SU-DHL-6 (cell line): Measurements from ENCODE around the gene SENP3.
A peak's percentile ranks its signal among the peaks of the same experiment; 100 is the strongest.

Experiments
- H2AFZ ChIP-seq: fragments of 200-600 bp; sonication (generic); 2 replicates; pipeline ENCODE4 v1.6.1; 2014; ENCODE audit warnings: low read depth, mild to moderate bottlenecking, moderate library complexity, mixed read lengths, antibody characterized with exemption, low read length; ENCODE audit not compliant: severe bottlenecking
- H3F3A ChIP-seq: fragments of 200-600 bp; shearing (Covaris generic); 2 replicates; pipeline ENCODE4 v1.6.0; 2016; ENCODE audit warnings: antibody characterized with exemption, mild to moderate bottlenecking; ENCODE audit not compliant: insufficient read depth
- H3K27ac ChIP-seq: fragments of 200-600 bp; sonication (generic); 2 replicates; pipeline ENCODE4 v1.5.1; 2016; ENCODE audit warnings: low read depth, mild to moderate bottlenecking, low read length, moderate library complexity, mixed read lengths
- H3K27me3 ChIP-seq: fragments of 200-600 bp; sonication (generic), shearing (Covaris generic); 2 replicates; pipeline ENCODE4 v1.6.0; 2014; ENCODE audit warnings: mild to moderate bottlenecking, low read length
- H3K36me3 ChIP-seq: fragments of 200-600 bp; sonication (generic); 2 replicates; pipeline ENCODE4 v1.6.1; 2014; ENCODE audit warnings: mild to moderate bottlenecking, low read length, mixed read lengths
- H3K4me2 ChIP-seq: fragments of 300-600, 200-600 bp; shearing (Covaris generic), sonication (generic); 2 replicates; pipeline ENCODE4 v1.6.0; 2014; ENCODE audit warnings: low read length, low read depth, mild to moderate bottlenecking; ENCODE audit not compliant: poor library complexity, severe bottlenecking
- H3K4me3 ChIP-seq: fragments of 200-600 bp; sonication (generic); 2 replicates; pipeline ENCODE4 v1.5.1; 2014; ENCODE audit warnings: antibody characterized with exemption, low read length, mild to moderate bottlenecking, mixed read lengths; ENCODE audit not compliant: insufficient read depth, poor library complexity, severe bottlenecking
- H3K79me2 ChIP-seq: fragments of 200-600 bp; sonication (generic); 2 replicates; pipeline ENCODE4 v1.6.1; 2014; ENCODE audit warnings: mild to moderate bottlenecking, low read length, moderate library complexity; ENCODE audit not compliant: insufficient read depth
- H3K9ac ChIP-seq: fragments of 200-600 bp; sonication (generic); 2 replicates; pipeline ENCODE4 v1.7.0; 2014; ENCODE audit warnings: mild to moderate bottlenecking, low read length
- H3K9me2 ChIP-seq: fragments of 200-600 bp; sonication (generic); replicated peaks from 2 replicates; pipeline ENCODE4 v1.6.1; 2014; ENCODE audit warnings: low read length; ENCODE audit not compliant: insufficient read depth
- H3K9me3 ChIP-seq: fragments of 200-600 bp; sonication (generic); 2 replicates; pipeline ENCODE4 v1.6.1; 2014; ENCODE audit warnings: low read length, mixed read lengths; ENCODE audit not compliant: insufficient read depth
- H4K20me1 ChIP-seq: fragments of 200-600 bp; sonication (generic); 2 replicates; pipeline ENCODE4 v1.6.1; 2014; ENCODE audit warnings: low read depth, mild to moderate bottlenecking, antibody characterized with exemption, low read length, moderate library complexity, mixed read lengths
- CTCF ChIP-seq: fragments of 200-600 bp; sonication (generic); IDR thresholded peaks from one replicate; pipeline ENCODE4 v1.5.1; 2017; ENCODE audit warnings: antibody characterized with exemption, mild to moderate bottlenecking, low read length, moderate library complexity; ENCODE audit not compliant: insufficient read depth, poor library complexity, severe bottlenecking
- EZH2phosphoT487 ChIP-seq: fragments of 200-600 bp; sonication (generic), shearing (Covaris generic); conservative IDR thresholded peaks from 2 replicates; pipeline ENCODE4 v1.6.1; 2018; ENCODE audit warnings: mild to moderate bottlenecking, antibody characterized with exemption, low read length, moderate library complexity, mixed read lengths

SENP3 gene

GRCh38 chr17:7588553-7589203, 27.0 kb downstream of the SENP3 start:
- H3K9ac ChIP-seq, result no peak overlapping the region

GRCh38 chr17:7589204-7589868, 27.6 kb downstream of the SENP3 start:
- Histone ChIP-seq H3K4me3 (no peak overlapping the region), H2AFZ (no peak overlapping the region), H4K20me1 (no peaks in the 10 kb centered on the region), H3K4me2 (no peak overlapping the region), H3K27ac (no peak overlapping the region), H3F3A (no peaks in the 10 kb centered on the region), H3K36me3 (0 out of 2 replicates have a peak, but pooled peaks cover 1% of the 10 kb centered on the region), H3K79me2 (peaks cover 18% of the 10 kb centered on the region), H3K27me3 (no peaks in the 10 kb centered on the region), H3K9ac (no peak overlapping the region), H3K9me2 (no peaks in the 10 kb centered on the region), H3K9me3 (no peaks in the 10 kb centered on the region)
- TF ChIP-seq CTCF (peak; percentile 58), EZH2phosphoT487 (no peak)

More at GRCh38 chr17:7588553-7589203, 27.0 kb downstream of the SENP3 start:
- Histone ChIP-seq H3K4me3 (no peak overlapping the region), H3K36me3 (no peaks in the 10 kb centered on the region), H3K4me2 (no peak overlapping the region), H3K9me2 (no peaks in the 10 kb centered on the region), H3K9me3 (no peaks in the 10 kb centered on the region), H3K79me2 (peaks cover 20% of the 10 kb centered on the region), H3K27me3 (no peaks in the 10 kb centered on the region), H3K27ac (no peak overlapping the region), H4K20me1 (no peaks in the 10 kb centered on the region), H2AFZ (no peak overlapping the region), H3F3A (no peaks in the 10 kb centered on the region)
- no peak for TF ChIP-seq CTCF
- no peak for TF ChIP-seq EZH2phosphoT487

DNA sequence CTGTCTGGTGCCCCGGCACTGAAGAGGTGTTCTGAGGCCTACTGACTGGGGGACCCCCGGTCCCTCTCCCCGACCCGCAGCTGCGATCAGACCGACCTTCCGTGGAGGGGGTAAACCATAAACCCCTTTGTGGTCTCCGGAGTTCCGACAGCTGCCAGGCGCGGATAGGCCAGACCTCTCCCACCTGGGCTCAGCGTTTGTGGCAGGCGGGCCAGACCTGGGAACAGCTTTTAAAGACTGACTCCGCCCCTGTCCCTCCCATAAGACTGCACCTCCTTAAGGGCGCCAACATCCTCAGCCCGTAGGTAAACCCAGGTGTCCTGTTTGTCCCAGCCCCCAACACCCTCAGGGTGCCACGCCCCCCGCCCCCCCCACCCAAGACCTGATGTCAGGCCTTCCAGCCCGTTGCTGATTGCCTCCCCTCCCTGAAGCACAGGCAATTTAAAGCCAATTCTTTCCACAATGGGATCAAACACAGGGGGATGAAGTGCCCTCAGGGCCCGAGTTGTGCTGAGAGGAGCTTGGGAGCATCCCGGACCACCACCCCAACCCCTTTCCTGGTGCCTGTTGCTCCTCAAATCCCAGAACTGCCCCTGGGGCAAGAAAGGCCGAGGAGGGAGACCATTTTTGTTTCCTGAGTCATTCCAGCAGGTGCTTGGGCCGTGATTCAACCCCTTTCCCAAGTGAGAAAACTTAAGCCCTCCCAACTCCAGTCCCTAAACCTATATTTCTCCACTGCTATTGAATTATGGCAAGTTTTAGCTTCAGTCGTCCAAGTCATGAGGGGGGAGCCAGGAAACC, 28.4 kb downstream of the SENP3 start, which contains the start of gene SOX15:
TSS of gene SOX15 (minus strand) at position 204 of the 801 bp plus-strand sequence. CDS start 418 bp downstream, outside the sequence.
- no peak within 1 kb of the TSS for H3K27ac ChIP-seq

More for the DNA sequence above, 28.4 kb downstream of the SENP3 start, which contains the start of gene SOX15:
- Histone ChIP-seq H3K9ac (no peak within 1 kb of the TSS), H3K4me3 (no peak within 1 kb of the TSS), H3F3A (no peaks in the 10 kb centered on the region), H3K4me2 (no peak within 1 kb of the TSS), H3K36me3 (peaks cover 6% of the 10 kb centered on the region; the same call in 1 of the 2 replicates), H3K9me2 (no peaks in the 10 kb centered on the region), H4K20me1 (no peaks in the 10 kb centered on the region), H2AFZ (no peak within 1 kb of the TSS), H3K27me3 (no peaks in the 10 kb centered on the region), H3K9me3 (no peaks in the 10 kb centered on the region), H3K79me2 (peaks cover 10% of the 10 kb centered on the region)
- no peak for TF ChIP-seq CTCF
- TF ChIP-seq EZH2phosphoT487, result no peak
